NB4 (cell line): ENCODE data around the gene IL23A.

Source experiments
- DNase-seq: peaks from one replicate; pipeline ENCODE4 v3.0.0; 2010; ENCODE audit warnings: low read depth
- H3K4me3 ChIP-seq: one replicate; pipeline ENCODE4 v1.5.1; 2011; ENCODE audit warnings: mild to moderate bottlenecking, low read depth, low read length, moderate library complexity
- MYC ChIP-seq: IDR thresholded peaks from 2 replicates; pipeline ENCODE4 v1.6.1; 2011; ENCODE audit warnings: low read depth, low read length
- POLR2A ChIP-seq: IDR thresholded peaks from 2 replicates; pipeline ENCODE4 v1.6.1; 2011; ENCODE audit warnings: mild to moderate bottlenecking; ENCODE audit not compliant: insufficient read length; ENCODE audit errors: extremely low read depth
- TF ChIP-seq, protein P1 (sequence below): IDR thresholded peaks from 2 replicates; pipeline ENCODE4 v1.6.1; 2011; ENCODE audit warnings: low read depth, low read length
- TF ChIP-seq, protein P2 (sequence below): IDR thresholded peaks from one replicate; pipeline ENCODE4 v1.5.1; 2012; ENCODE audit warnings: low read depth, low read length

Gene IL23A

DNA sequence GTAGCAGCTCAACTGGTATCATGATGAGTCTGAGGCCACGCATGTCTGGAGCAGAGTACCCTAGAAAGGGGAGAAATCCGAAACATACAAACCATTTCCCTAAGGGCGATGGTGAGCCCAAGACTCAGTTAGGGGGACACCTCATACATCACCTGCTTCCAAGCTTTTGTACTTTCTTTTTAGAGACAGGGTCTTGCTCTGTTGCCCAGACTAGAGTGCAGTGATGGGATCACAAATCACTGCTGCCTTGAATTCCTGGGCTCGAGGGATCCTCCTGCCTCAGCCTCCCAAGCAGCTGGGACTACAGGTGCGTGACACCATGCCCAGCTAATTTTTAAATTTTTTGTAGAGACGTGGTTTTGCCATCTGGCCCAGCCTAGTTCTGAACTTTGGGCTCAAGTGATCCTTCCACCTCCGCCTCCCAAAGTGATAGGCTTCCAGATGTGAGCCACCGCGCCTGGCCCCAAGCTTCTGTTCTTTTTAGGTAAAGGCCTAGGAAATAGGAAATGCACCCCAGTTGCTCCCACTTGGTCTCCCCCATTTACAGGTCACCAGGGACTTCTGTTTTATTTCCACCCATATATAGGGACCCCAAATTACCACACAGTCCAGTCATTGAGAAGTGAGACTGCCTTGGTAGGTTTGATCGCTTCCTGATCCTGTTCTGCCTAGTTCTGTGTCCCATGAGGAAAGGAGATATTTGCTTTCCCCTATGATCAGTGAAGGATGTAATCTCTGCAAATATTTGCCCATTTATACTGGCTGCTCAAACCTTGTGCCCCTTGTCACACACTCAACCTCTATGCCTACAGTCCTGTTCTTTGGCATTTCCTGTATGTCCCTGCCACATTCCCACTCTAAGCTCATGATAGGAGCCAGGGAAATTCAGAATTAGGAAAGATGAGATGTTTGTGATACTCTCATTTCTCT, 23.7 kb downstream of the IL23A start, which contains the start of gene APOF:
APOF (minus strand) TSS at position 728 of the 930 bp plus-strand sequence; CDS start at position 616, 112 bp downstream.
- no peak for DNase-seq
- TF ChIP-seq MYC (no peak), POLR2A (no peak)
- TF ChIP-seq, protein P1, sequence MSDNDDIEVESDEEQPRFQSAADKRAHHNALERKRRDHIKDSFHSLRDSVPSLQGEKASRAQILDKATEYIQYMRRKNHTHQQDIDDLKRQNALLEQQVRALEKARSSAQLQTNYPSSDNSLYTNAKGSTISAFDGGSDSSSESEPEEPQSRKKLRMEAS: no peak
- TF ChIP-seq, protein P2, sequence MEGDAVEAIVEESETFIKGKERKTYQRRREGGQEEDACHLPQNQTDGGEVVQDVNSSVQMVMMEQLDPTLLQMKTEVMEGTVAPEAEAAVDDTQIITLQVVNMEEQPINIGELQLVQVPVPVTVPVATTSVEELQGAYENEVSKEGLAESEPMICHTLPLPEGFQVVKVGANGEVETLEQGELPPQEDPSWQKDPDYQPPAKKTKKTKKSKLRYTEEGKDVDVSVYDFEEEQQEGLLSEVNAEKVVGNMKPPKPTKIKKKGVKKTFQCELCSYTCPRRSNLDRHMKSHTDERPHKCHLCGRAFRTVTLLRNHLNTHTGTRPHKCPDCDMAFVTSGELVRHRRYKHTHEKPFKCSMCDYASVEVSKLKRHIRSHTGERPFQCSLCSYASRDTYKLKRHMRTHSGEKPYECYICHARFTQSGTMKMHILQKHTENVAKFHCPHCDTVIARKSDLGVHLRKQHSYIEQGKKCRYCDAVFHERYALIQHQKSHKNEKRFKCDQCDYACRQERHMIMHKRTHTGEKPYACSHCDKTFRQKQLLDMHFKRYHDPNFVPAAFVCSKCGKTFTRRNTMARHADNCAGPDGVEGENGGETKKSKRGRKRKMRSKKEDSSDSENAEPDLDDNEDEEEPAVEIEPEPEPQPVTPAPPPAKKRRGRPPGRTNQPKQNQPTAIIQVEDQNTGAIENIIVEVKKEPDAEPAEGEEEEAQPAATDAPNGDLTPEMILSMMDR: no peak
- H3K4me3 ChIP-seq: no peak within 1 kb of the TSS

DNA sequence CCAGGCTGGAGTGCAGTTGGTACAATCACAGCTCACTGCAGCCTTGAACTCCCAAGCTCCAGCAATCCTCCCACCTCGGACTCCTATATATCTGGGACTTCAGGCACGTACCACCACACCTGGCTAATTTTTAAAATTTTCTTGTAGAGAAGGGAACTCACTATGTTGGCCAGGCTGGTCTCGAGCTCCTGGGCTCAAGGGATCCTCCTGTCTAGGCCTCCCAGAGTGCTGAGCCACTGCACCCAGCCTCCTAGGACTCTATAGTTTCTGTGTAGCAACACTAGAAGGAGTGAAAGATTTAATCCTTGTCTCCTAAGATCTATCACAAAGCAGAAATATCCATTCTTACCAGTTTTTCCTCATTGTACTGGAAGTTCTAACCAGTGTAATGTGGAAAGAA, 28.3 kb downstream of the IL23A start:
- no peak overlapping the region for H3K4me3 ChIP-seq
- DNase-seq: no peak
- TF ChIP-seq, protein P2: no peak
- TF ChIP-seq POLR2A (no peak), MYC (no peak)
- TF ChIP-seq, protein P1: no peak

DNA sequence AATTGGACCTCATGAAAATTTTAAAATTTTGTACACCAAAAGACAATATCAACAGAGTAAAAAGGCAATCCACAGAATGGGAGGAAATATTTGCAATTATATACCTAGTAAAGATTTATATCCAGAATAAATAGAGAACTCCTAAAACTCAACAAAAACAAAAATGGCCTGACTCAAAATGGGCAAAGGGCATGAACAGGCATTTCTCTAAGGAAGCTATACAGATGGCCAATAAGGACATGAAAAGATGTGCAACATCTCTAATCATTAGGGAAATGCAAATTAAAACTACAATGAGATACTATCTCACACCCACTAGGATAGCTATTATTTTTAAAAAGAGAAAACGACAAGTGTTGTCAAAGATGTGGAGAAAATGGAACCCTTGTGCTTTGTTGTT, 34.8 kb downstream of the IL23A start:
- no peak overlapping the region for H3K4me3 ChIP-seq
- no peak for TF ChIP-seq MYC
- no peak for TF ChIP-seq POLR2A
- TF ChIP-seq, protein P2: no peak
- TF ChIP-seq, protein P1: no peak
- no peak for DNase-seq

DNA sequence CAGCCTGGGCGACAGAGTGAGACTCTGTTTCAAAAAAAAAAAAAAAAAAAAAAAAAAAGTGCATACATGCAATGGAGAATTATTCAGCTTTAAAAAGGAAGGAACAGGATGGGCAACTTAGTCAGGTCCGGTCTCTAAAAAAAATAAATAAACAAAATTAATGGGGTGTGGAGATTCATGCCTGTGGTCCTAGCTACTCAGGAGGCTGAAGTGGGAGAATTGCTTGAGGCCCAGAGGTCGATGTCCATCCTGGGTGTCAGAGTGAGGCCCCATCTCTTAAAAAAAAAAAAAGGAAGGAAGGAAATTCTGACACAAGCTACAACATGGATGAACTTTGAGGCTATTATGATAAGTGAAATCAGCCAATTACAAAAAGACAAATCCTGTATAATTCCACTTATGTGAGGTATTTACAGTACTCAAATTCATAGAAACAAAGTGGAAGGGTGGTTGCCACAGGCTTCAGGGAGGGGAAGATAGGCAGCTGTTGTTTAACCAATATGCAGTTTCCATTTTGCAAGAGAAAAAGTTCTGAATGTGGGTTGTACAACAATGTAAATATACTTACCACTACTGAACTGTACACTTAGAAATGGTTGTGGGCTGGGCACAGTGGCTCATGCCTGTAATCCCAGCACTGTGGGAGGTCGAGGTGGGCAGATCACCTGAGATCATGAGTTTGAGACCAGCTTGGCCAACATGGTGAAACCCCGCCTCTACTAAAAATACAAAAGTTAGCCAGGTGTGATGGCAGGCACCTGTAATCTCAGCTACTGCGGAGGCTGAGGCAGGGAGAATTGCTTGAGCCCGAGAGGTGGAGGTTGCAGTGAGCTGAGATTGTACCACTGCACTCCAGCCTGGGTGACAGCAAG, 36.3 kb downstream of the IL23A start:
- TF ChIP-seq, protein P2: no peak
- TF ChIP-seq, protein P1: no peak
- no peak for TF ChIP-seq MYC
- TF ChIP-seq POLR2A: no peak
- no peak overlapping the region for H3K4me3 ChIP-seq

DNA sequence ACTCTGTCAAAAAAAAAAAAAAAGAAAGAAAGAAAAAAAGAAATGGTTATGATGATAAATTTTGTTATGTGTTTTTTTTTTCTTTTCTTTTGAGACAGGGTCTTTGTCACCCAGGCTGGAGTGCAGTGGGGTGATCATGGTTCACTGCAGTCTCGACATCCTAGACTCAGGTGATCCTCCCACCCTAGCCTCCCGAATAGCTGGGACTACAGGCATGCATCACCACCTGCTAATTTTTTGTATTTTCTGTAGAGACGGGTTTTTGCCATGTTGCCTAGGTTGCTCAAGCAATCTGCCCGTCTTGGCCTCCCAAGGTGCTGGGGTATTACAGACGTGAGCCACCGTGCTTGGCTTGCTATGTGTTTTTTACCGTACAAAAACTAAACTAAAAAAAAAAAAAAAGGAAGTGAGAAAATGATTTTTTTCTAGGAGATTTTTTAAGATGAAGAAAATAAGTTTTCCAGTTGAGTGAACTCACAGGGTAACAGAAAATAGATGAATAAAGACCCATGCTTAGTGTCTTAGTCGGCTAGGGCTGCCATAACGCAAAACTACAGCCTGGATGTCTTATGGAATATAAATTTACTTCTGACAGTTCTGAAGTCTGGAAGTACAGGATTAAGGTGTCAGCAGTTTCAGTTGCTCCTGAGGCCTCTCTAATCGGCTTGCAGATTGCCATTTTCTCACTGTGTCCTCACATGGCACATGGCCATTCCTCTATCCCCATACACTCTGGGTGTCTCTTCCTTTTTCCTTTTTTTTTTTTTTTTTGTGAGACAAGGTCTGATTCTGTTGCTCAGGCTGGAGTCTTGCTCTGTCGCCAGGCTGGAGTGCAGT, 37.1 kb downstream of the IL23A start:
- TF ChIP-seq POLR2A (no peak), MYC (no peak)
- TF ChIP-seq, protein P2: no peak
- TF ChIP-seq, protein P1: no peak
- no peak for DNase-seq
- no peak overlapping the region for H3K4me3 ChIP-seq

More for the DNA sequence above, 36.3 kb downstream of the IL23A start:
- DNase-seq: no peak
